ENCODE data around the gene DDX51.

Gene DDX51

GRCh38 chr12:132156573-132157325 lies 12.6 kb upstream of the DDX51 start:
- no peak for DNase-seq
- no peaks in the 10 kb centered on the region for H3K9me3 ChIP-seq (ENCODE audit: control insufficient read depth, low read length)

DNA sequence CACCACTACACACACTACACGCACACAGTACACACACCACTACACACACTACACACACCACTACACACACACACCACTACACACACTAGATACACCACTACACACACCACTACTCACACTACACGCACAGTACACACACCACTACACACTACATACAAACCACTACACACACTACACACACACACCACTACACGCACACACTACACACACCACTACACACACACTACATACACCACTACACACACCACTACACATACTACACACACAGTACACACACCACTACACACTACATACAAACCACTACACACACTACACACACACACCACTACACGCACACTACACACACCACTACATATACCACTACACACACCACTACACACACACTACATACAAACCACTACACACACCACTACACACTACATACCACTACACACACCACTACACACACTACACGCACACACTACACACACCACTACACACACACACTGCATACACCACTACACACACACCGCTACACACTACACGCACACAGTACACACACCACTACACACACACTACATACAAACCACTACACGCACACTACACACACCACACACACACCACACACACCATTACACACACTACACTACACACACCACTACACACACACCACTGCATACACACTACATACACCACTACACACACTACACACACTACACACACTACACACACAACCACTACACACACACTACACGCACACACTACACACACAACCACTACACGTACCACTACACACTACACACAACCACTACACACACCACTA lies 11.9 kb upstream of the DDX51 start:
- no peak overlapping the region for H3K23ac ChIP-seq (ENCODE audit: low read length in 2 of 2)
- no peak overlapping the region for H3K4me2 ChIP-seq (ENCODE audit: low read length, poor library complexity, severe bottlenecking)
- no peak overlapping the region for H4K8ac ChIP-seq (ENCODE audit: low read length)
- H3K4me1 ChIP-seq (ENCODE audit: control insufficient read depth, insufficient read depth, low read depth, low read length), result peaks cover 8% of the 10 kb centered on the region
- H3K9ac ChIP-seq (ENCODE audit: low read length), result no peak overlapping the region
- H3K18ac ChIP-seq (ENCODE audit: low read depth in 1 of 2, low read length in 2 of 2), result no peak overlapping the region
- H3K9me3 ChIP-seq (ENCODE audit: control insufficient read depth, low read length), result no peaks in the 10 kb centered on the region
- H2AFZ ChIP-seq (ENCODE audit: low read depth, low read length), result no peak overlapping the region
- H3K27me3 ChIP-seq (ENCODE audit: control insufficient read depth in 1 of 2, insufficient read depth in 1 of 2, low read length in 2 of 2), result peaks cover 0 to 27% of the 10 kb centered on the region in 2 experiments
- H2BK12ac ChIP-seq (ENCODE audit: low read length in 2 of 2), result no peak overlapping the region
- no peak overlapping the region for H3K4me3 ChIP-seq (ENCODE audit: insufficient read depth in 1 of 2, low read depth in 1 of 2, low read length in 2 of 2)
- H2BK5ac ChIP-seq (ENCODE audit: low read depth, low read length, poor library complexity, severe bottlenecking), result no peak overlapping the region
- DNase-seq, result no peak
- no peak overlapping the region for H2BK15ac ChIP-seq (ENCODE audit: low read depth, poor library complexity, severe bottlenecking)
- no peak overlapping the region for H3K27ac ChIP-seq (ENCODE audit: low read length, poor library complexity, severe bottlenecking)
- H3K14ac ChIP-seq (ENCODE audit: low read length in 2 of 2), result no peak overlapping the region
- H4K91ac ChIP-seq (ENCODE audit: low read length), result peak overlapping the region; percentile 70
- H3K36me3 ChIP-seq (ENCODE audit: control insufficient read depth in 1 of 2, insufficient read depth in 2 of 2, low read depth in 1 of 2, low read length in 2 of 2), result peaks cover 27 to 64% of the 10 kb centered on the region in 2 experiments
- no peak overlapping the region for H2AK5ac ChIP-seq (ENCODE audit: low read length, severe bottlenecking)
- peaks cover 15% of the 10 kb centered on the region for H3K79me1 ChIP-seq (replicated peaks; ENCODE audit: low read length, poor library complexity, severe bottlenecking)
- no peak overlapping the region for H2BK120ac ChIP-seq (ENCODE audit: low read depth, low read length)
- no peak overlapping the region for H3K4ac ChIP-seq (ENCODE audit: low read depth in 1 of 2, low read length in 2 of 2)
- 91% methylated on average over 10 of the region's 10 CpGs for WGBS

More at GRCh38 chr12:132156573-132157325, 12.6 kb upstream of the DDX51 start:
- Histone ChIP-seq H3K9ac (ENCODE audit: low read length) (no peak overlapping the region), H3K27ac (ENCODE audit: low read length, poor library complexity, severe bottlenecking) (no peak overlapping the region), H2BK12ac (ENCODE audit: low read length in 2 of 2) (no peak overlapping the region), H2BK15ac (ENCODE audit: low read depth, poor library complexity, severe bottlenecking) (no peak overlapping the region), H3K4ac (ENCODE audit: low read depth in 1 of 2, low read length in 2 of 2) (no peak overlapping the region), H3K14ac (ENCODE audit: low read length in 2 of 2) (no peak overlapping the region), H3K4me3 (ENCODE audit: insufficient read depth in 1 of 2, low read depth in 1 of 2, low read length in 2 of 2) (no peak overlapping the region), H3K4me2 (ENCODE audit: low read length, poor library complexity, severe bottlenecking) (no peak overlapping the region), H3K23ac (ENCODE audit: low read length in 2 of 2) (no peak overlapping the region), H2BK120ac (ENCODE audit: low read depth, low read length) (no peak overlapping the region), H2AFZ (ENCODE audit: low read depth, low read length) (no peak overlapping the region), H3K79me1 (replicated peaks; ENCODE audit: low read length, poor library complexity, severe bottlenecking) (peaks cover 8% of the 10 kb centered on the region), H3K27me3 (ENCODE audit: control insufficient read depth in 1 of 2, insufficient read depth in 1 of 2, low read length in 2 of 2) (peaks cover 0 to 33% of the 10 kb centered on the region in 2 experiments), H3K36me3 (ENCODE audit: control insufficient read depth in 1 of 2, insufficient read depth in 2 of 2, low read depth in 1 of 2, low read length in 2 of 2) (peaks cover 27 to 56% of the 10 kb centered on the region in 2 experiments), H2BK5ac (ENCODE audit: low read depth, low read length, poor library complexity, severe bottlenecking) (no peak overlapping the region), H2AK5ac (ENCODE audit: low read length, severe bottlenecking) (no peak overlapping the region), H4K91ac (ENCODE audit: low read length) (peak overlapping the region; percentile 87), H3K18ac (ENCODE audit: low read depth in 1 of 2, low read length in 2 of 2) (no peak overlapping the region), H4K8ac (ENCODE audit: low read length) (no peak overlapping the region), H3K4me1 (ENCODE audit: control insufficient read depth, insufficient read depth, low read depth, low read length) (peaks cover 8% of the 10 kb centered on the region)
- 91% methylated on average over 8 of the region's 8 CpGs for WGBS

DNA sequence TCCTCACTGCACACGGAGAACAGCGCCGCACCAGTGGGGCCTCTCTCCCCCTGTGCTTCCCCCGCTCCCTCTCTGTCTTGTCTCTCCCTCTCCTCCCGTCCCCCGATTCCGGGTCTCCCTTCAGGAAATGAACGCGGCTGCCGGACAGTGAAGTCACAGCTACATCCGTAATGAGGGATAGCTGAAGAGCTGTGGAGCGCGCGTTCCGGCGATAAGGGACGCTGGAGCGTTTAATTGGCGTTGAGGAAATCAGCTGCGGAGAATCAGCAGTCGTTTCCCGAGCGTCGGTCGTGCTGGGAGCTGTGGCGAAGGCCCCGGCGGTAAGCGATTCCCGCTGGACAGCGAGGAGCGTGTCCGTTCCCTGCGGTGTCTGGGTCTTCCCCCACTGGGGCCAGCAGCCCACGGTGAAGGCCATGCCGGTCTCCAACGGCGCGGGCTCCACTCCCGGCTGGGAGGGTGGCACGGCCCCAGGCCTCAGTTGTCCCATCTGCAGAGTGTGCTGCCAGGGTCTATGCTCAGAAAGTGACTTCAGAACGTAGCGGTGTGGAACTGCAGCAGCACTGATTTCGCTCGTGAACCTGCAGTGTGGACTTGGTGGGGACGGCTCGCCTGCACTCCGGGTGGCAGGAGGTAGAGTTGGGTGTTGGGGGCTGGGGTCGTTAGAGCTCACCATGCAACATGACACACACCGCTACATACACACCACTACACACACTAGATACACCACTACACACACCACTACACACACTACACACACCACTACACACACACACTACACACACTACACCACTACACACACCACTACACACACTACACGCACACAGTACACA lies 11.0 kb upstream of the DDX51 start:
- Histone ChIP-seq H4K8ac (ENCODE audit: low read length) (no peak overlapping the region), H2AK5ac (ENCODE audit: low read length, severe bottlenecking) (no peak overlapping the region), H3K36me3 (ENCODE audit: control insufficient read depth in 1 of 2, insufficient read depth in 2 of 2, low read depth in 1 of 2, low read length in 2 of 2) (peaks cover 27 to 68% of the 10 kb centered on the region in 2 experiments), H3K14ac (ENCODE audit: low read length in 2 of 2) (no peak overlapping the region), H3K27ac (ENCODE audit: low read length, poor library complexity, severe bottlenecking) (no peak overlapping the region), H2BK120ac (ENCODE audit: low read depth, low read length) (no peak overlapping the region), H2AFZ (ENCODE audit: low read depth, low read length) (no peak overlapping the region), H3K4me1 (ENCODE audit: control insufficient read depth, insufficient read depth, low read depth, low read length) (peaks cover 8% of the 10 kb centered on the region), H3K18ac (ENCODE audit: low read depth in 1 of 2, low read length in 2 of 2) (no peak overlapping the region), H3K4me3 (ENCODE audit: insufficient read depth in 1 of 2, low read depth in 1 of 2, low read length in 2 of 2) (no peak overlapping the region), H3K79me1 (replicated peaks; ENCODE audit: low read length, poor library complexity, severe bottlenecking) (peaks cover 19% of the 10 kb centered on the region), H2BK12ac (ENCODE audit: low read length in 2 of 2) (no peak overlapping the region), H2BK15ac (ENCODE audit: low read depth, poor library complexity, severe bottlenecking) (peak overlapping the region; percentile 44), H2BK5ac (ENCODE audit: low read depth, low read length, poor library complexity, severe bottlenecking) (no peak overlapping the region), H3K9me3 (ENCODE audit: control insufficient read depth, low read length) (no peaks in the 10 kb centered on the region), H3K4ac (ENCODE audit: low read depth in 1 of 2, low read length in 2 of 2) (no peak overlapping the region), H3K4me2 (ENCODE audit: low read length, poor library complexity, severe bottlenecking) (no peak overlapping the region), H3K23ac (ENCODE audit: low read length in 2 of 2) (no peak overlapping the region), H3K9ac (ENCODE audit: low read length) (no peak overlapping the region), H4K91ac (ENCODE audit: low read length) (no peak overlapping the region), H3K27me3 (ENCODE audit: control insufficient read depth in 1 of 2, insufficient read depth in 1 of 2, low read length in 2 of 2) (peaks cover 0 to 19% of the 10 kb centered on the region in 2 experiments)
- no peak for DNase-seq
- 92% methylated on average over 47 of the region's 51 CpGs for WGBS
